Natural killer cell (primary cell): ENCODE measurements around the gene CYP26A1. TPM values are rescaled to one million over a fixed set of nuclear protein-coding genes. Genes with fewer than 3 reads are reported as not detected.

Experiments used
- ATAC-seq, 3 donors: fragments of 150-1000 bp in 2 of 3; fragments of 200-7000 bp in 1 of 3; cut with Tn5 transposase; 1 replicate in 1 of 3; 2 replicates in 2 of 3; pipeline ENCODE4 v1.10.0; 2021; ENCODE audit warnings: mild to moderate bottlenecking in 2 of 3, moderate library complexity in 2 of 3
- DNase-seq, 2 donors: peaks; one replicate each; pipeline versions ENCODE4 v3.0.0 to v3.0.0-alpha.2; 2013 to 2021; ENCODE audit warnings: mixed read lengths in 1 of 2
- H3K27ac ChIP-seq: one replicate; pipeline ENCODE4 v1.5.1; 2013; ENCODE audit warnings: mild to moderate bottlenecking, low read length
- H3K27me3 ChIP-seq: one replicate; pipeline ENCODE4 v1.6.1; 2013; ENCODE audit warnings: low read length; ENCODE audit not compliant: control insufficient read depth, insufficient read depth
- H3K36me3 ChIP-seq: one replicate; pipeline ENCODE4 v1.6.1; 2013; ENCODE audit warnings: low read length; ENCODE audit not compliant: control insufficient read depth, insufficient read depth
- H3K4me1 ChIP-seq: one replicate; pipeline ENCODE4 v1.6.1; 2013; ENCODE audit warnings: low read length; ENCODE audit not compliant: control insufficient read depth, insufficient read depth
- H3K4me3 ChIP-seq: one replicate; pipeline ENCODE4 v1.5.1; 2013; ENCODE audit warnings: low read length
- H3K9me3 ChIP-seq: one replicate; pipeline ENCODE4 v1.6.1; 2013; ENCODE audit warnings: low read length; ENCODE audit not compliant: control insufficient read depth, insufficient read depth
- H3K27ac Mint-ChIP-seq, 2 donors: one replicate each; pipeline ENCODE4 v1.8.0; 2022; ENCODE audit warnings: mild to moderate bottlenecking in 2 of 2, mixed read lengths in 2 of 2, moderate library complexity in 1 of 2
- H3K27me3 Mint-ChIP-seq, 2 donors: one replicate each; pipeline ENCODE4 v1.8.0; 2022; ENCODE audit warnings: low read depth in 2 of 2, mixed read lengths in 2 of 2
- H3K36me3 Mint-ChIP-seq: one replicate; pipeline ENCODE4 v1.8.0; 2022; ENCODE audit warnings: mixed read lengths
- H3K4me1 Mint-ChIP-seq, 2 donors: one replicate each; pipeline ENCODE4 v1.8.0; 2022; ENCODE audit warnings: mixed read lengths in 2 of 2
- H3K4me3 Mint-ChIP-seq: one replicate; pipeline ENCODE4 v1.8.0; 2022; ENCODE audit warnings: mild to moderate bottlenecking, moderate library complexity, mixed read lengths
- H3K9me3 Mint-ChIP-seq, 2 donors: one replicate each; pipeline ENCODE4 v1.8.0; 2022; ENCODE audit warnings: mixed read lengths in 2 of 2
- WGBS: methylation state at CpG from one replicate; pipeline ENCODE4 v1.1.7; 2013; ENCODE audit warnings: missing lambda C conversion rate; ENCODE audit not compliant: insufficient coverage; 5-methylcytosine and 5-hydroxymethylcytosine counted together
- intact Hi-C: fragments of 100-400 bp; cut with micrococcal nuclease; formaldehyde crosslinking; loops from one replicate; pipeline ENCODE4 v1.14.2; 2022
- total RNA-seq, 4 donors: library from RNA; stranded (reverse); fragments of 120-200 nt in 1 of 4; gene quantifications; one replicate each; pipeline versions ENCODE4 v1.2.3 to v1.2.4, GENCODE V29; 2013 to 2022
- TF ChIP-seq, protein P1 (sequence below): fragments of 200-600 bp; IDR thresholded peaks from one replicate; pipeline ENCODE4 v1.8.0; 2022; ENCODE audit warnings: antibody characterized with exemption

Gene CYP26A1
- total RNA-seq, 3 donors from 2014 or later (not counting 1 experiment from before 2014, with no cell fraction given), result not detected

DNA sequence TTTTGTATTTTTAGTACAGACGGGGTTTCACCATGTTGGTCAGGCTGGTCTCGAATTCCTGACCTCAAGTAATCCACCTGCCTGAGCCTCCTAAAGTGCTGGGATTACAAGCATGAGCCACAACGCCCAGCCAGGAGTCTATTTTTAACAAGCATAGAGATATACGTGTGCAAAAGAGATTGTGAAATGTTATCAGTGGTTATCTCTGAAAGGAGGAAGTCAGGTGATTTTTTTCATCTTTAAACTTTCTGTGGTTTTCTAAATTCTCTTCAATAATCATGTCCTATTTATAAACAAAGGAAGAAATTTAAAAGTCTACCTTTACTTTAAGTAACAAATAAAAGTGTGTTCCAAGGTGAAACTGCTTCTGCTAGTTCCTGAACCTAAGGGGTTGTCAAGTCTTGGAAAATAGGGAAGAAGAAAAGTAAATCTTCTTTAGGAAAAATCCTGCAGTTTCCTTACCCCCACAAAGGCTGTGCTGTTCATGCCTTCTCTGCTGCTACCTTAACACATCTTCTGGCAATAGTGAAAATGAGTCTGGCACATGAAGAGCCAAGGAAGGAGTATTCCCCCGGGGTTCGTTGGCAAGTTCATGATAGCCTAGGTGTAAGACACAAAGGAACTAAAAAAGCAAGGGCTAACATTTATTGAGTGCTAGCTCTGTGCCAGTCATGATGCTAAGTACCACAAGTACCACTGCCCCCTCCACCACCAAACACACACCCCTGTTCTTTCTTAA, 51.1 kb downstream of the CYP26A1 start:
- 29% methylated on average over 6 of the region's 6 CpGs for WGBS
- no peak overlapping the region for H3K4me3 Mint-ChIP-seq
- Histone ChIP-seq H3K4me1 (no peaks in the 10 kb centered on the region), H3K4me3 (no peak overlapping the region), H3K27me3 (no peaks in the 10 kb centered on the region), H3K27ac (no peak overlapping the region), H3K9me3 (peaks cover 15% of the 10 kb centered on the region), H3K36me3 (no peaks in the 10 kb centered on the region)
- no peaks in the 10 kb centered on the region for H3K4me1 Mint-ChIP-seq
- H3K27me3 Mint-ChIP-seq, result peaks cover 0 to 12% of the 10 kb centered on the region in 2 donors
- peaks cover 7% of the 10 kb centered on the region for H3K36me3 Mint-ChIP-seq
- ATAC-seq (no peak), DNase-seq (peak in 1 of 2 donors; percentile 26)
- no peak overlapping the region for H3K27ac Mint-ChIP-seq
- peaks cover 7 to 12% of the 10 kb centered on the region in 2 donors for H3K9me3 Mint-ChIP-seq
- TF ChIP-seq, protein P1, sequence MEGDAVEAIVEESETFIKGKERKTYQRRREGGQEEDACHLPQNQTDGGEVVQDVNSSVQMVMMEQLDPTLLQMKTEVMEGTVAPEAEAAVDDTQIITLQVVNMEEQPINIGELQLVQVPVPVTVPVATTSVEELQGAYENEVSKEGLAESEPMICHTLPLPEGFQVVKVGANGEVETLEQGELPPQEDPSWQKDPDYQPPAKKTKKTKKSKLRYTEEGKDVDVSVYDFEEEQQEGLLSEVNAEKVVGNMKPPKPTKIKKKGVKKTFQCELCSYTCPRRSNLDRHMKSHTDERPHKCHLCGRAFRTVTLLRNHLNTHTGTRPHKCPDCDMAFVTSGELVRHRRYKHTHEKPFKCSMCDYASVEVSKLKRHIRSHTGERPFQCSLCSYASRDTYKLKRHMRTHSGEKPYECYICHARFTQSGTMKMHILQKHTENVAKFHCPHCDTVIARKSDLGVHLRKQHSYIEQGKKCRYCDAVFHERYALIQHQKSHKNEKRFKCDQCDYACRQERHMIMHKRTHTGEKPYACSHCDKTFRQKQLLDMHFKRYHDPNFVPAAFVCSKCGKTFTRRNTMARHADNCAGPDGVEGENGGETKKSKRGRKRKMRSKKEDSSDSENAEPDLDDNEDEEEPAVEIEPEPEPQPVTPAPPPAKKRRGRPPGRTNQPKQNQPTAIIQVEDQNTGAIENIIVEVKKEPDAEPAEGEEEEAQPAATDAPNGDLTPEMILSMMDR, result no peak
- intact Hi-C loops, result no loop called here

DNA sequence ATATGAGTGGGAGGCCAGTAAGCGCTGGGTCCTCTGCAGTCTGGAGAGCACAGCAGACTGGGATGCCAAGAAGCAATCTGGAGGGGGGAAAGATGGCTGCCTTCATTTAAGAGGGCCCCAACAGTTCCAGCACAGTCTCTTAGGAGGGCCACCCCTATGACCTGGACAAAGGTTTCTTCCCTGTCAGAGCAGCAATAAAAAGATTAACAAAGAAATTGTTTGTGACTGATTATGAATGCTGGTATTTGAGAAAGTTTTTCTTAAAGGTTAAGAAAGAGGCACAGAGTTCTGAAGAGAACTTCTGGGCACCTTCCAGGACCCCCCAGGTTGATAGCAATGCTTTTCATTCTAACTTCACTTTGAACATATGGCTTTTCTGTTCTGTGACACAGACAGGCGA, 52.3 kb downstream of the CYP26A1 start:
- intact Hi-C loops, result no loop called here
- TF ChIP-seq, protein P1, result no peak
- Histone ChIP-seq H3K4me3 (no peak overlapping the region), H3K4me1 (no peaks in the 10 kb centered on the region), H3K27ac (no peak overlapping the region), H3K36me3 (no peaks in the 10 kb centered on the region), H3K9me3 (peaks cover 15% of the 10 kb centered on the region), H3K27me3 (no peaks in the 10 kb centered on the region)
- peaks cover 7 to 12% of the 10 kb centered on the region in 2 donors for H3K9me3 Mint-ChIP-seq
- H3K27me3 Mint-ChIP-seq, result peaks cover 0 to 6% of the 10 kb centered on the region in 2 donors
- no peak overlapping the region for H3K27ac Mint-ChIP-seq
- DNase-seq (no peak), ATAC-seq (no peak)
- H3K4me3 Mint-ChIP-seq, result no peak overlapping the region
- H3K36me3 Mint-ChIP-seq, result peaks cover 7% of the 10 kb centered on the region
- no peaks in the 10 kb centered on the region for H3K4me1 Mint-ChIP-seq
- 85% methylated on average over 2 of the region's 2 CpGs for WGBS

DNA sequence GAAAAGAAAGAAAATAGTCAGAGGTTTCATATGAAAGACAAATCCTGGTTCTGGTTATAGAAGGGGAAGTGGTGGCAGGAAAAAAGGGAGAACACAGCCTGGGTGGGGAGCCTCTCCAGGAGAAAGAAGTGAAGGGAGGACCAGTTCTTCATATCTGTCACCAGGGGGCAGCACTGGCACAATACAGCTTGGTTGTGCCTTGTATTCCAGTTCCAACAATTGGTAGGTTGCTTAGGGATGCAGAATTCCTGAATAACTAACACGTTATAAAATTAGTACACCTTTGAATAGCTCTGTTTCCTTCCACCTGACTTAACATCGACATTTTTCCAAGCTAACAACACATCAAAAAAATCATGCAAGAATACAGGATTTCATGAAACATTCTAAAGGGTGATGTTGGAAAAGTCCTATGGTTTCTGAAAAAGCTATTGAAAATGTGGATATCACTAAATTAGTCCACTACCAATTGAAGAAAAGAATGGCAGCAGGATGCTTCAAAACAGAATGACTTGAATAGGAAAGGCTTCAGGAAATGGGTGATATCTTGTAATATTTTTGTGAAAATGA, 52.9 kb downstream of the CYP26A1 start:
- TF ChIP-seq, protein P1, result no peak
- Histone ChIP-seq H3K9me3 (peaks cover 15% of the 10 kb centered on the region), H3K4me1 (no peaks in the 10 kb centered on the region), H3K4me3 (no peak overlapping the region), H3K36me3 (no peaks in the 10 kb centered on the region), H3K27me3 (no peaks in the 10 kb centered on the region), H3K27ac (no peak overlapping the region)
- H3K27ac Mint-ChIP-seq, result no peak overlapping the region
- peaks cover 7 to 12% of the 10 kb centered on the region in 2 donors for H3K9me3 Mint-ChIP-seq
- H3K4me1 Mint-ChIP-seq, result no peaks in the 10 kb centered on the region
- no peak for DNase-seq
- intact Hi-C loops, result no loop called here
- no peak overlapping the region for H3K4me3 Mint-ChIP-seq
- WGBS, result no CpG with 5 or more reads among the region's 2 CpGs
- ATAC-seq, result no peak
- H3K27me3 Mint-ChIP-seq, result peaks cover 0 to 4% of the 10 kb centered on the region in 2 donors
- peaks cover 7% of the 10 kb centered on the region for H3K36me3 Mint-ChIP-seq

Other genes with a start within 250 kb of the CYP26A1 start
- 10 to 100 TPM; 12.1 to 18.2 (median 16.1) TPM for gene EXOC6, start 225.4 kb upstream of the CYP26A1 start, total RNA-seq
- under 1 TPM in 1 of 3 donors, not detected in 2; 0.09 TPM for gene CYP26C1, start 13.1 kb upstream of the CYP26A1 start, total RNA-seq